Posterior cingulate gyrus (tissue), 11 donors: ENCODE data around the gene PABPN1L.

Experiments used
- DNase-seq, 10 donors: peaks; one replicate each; pipeline versions ENCODE4 v3.0.0 to v3.0.0-alpha.2; 2020 to 2021; ENCODE audit warnings: mixed read lengths in 3 of 10
- intact Hi-C: fragments of 100-400 bp; cut with DNase I; formaldehyde crosslinking; loops from one replicate; pipeline ENCODE4 v1.15.1; 2023

The PABPN1L gene

GRCh38 chr16:88866151-88866920 is at the start of gene PABPN1L:
TSS of gene PABPN1L (minus strand) at chr16:88866660. CDS start at chr16:88866606, 54 bp downstream.
- no peak for DNase-seq
- intact Hi-C loops = no loop called here

GRCh38 chr16:88915639-88916327 is 49.3 kb upstream of the PABPN1L start:
- intact Hi-C loops = no loop called here

GRCh38 chr16:88914750-88915368 is 48.4 kb upstream of the PABPN1L start:
- DNase-seq = no peak
- intact Hi-C loops = no loop called here

More at GRCh38 chr16:88915639-88916327, 49.3 kb upstream of the PABPN1L start:
- no peak for DNase-seq

GRCh38 chr16:88913870-88914269 is 47.4 kb upstream of the PABPN1L start:
- no peak for DNase-seq
- intact Hi-C loops = no loop called here

- intact Hi-C loops = no loop called here
- DNase-seq = no peak
Measured at GRCh38 chr16:88913001-88913612, 46.6 kb upstream of the PABPN1L start.

- intact Hi-C loops = no loop called here
- no peak for DNase-seq
Measured at GRCh38 chr16:88912556-88912955, 46.1 kb upstream of the PABPN1L start.

GRCh38 chr16:88911946-88912310 is 45.5 kb upstream of the PABPN1L start:
- no peak for DNase-seq
- intact Hi-C loops = no loop called here

GRCh38 chr16:88911136-88911945 is 44.9 kb upstream of the PABPN1L start:
- no peak for DNase-seq
- intact Hi-C loops = no loop called here

- intact Hi-C loops = no loop called here
- DNase-seq = no peak
Measured at GRCh38 chr16:88910284-88911135, 44.0 kb upstream of the PABPN1L start.

- no peak for DNase-seq
- intact Hi-C loops = no loop called here
Measured at GRCh38 chr16:88909431-88910210, 43.2 kb upstream of the PABPN1L start.

- intact Hi-C loops = no loop called here
- no peak for DNase-seq
Measured at GRCh38 chr16:88908307-88908706, 41.8 kb upstream of the PABPN1L start.

GRCh38 chr16:88907768-88908167 is 41.3 kb upstream of the PABPN1L start:
- intact Hi-C loops = no loop called here
- no peak for DNase-seq

GRCh38 chr16:88906535-88907105 is 40.2 kb upstream of the PABPN1L start:
- no peak for DNase-seq
- intact Hi-C loops = no loop called here

GRCh38 chr16:88906020-88906419 is 39.6 kb upstream of the PABPN1L start:
- no peak for DNase-seq
- intact Hi-C loops = no loop called here

- intact Hi-C loops = no loop called here
- DNase-seq = no peak
Measured at GRCh38 chr16:88905563-88905962, 39.1 kb upstream of the PABPN1L start.

GRCh38 chr16:88904676-88905365 is 38.4 kb upstream of the PABPN1L start:
- intact Hi-C loops = no loop called here
- no peak for DNase-seq

GRCh38 chr16:88903267-88903666 is 36.8 kb upstream of the PABPN1L start:
- no peak for DNase-seq
- intact Hi-C loops = no loop called here

GRCh38 chr16:88902744-88903143 is 36.3 kb upstream of the PABPN1L start:
- DNase-seq = no peak
- intact Hi-C loops = no loop called here
